Endothelial cell (in vitro differentiated cells): ENCODE results near the gene TRMU. TPM values are rescaled to one million over a fixed set of nuclear protein-coding genes. Genes with fewer than 3 reads are reported as not detected.

Experiments
- DNase-seq: peaks from one replicate; pipeline ENCODE4 v3.0.0; 2021; ENCODE audit warnings: low spot score
- H3K27ac Mint-ChIP-seq: one replicate; pipeline ENCODE4 v1.8.0; 2021; ENCODE audit warnings: mixed read lengths, inconsistent platforms; ENCODE audit not compliant: unreplicated experiment
- H3K27me3 Mint-ChIP-seq: one replicate; pipeline ENCODE4 v1.8.0; 2021; ENCODE audit warnings: mild to moderate bottlenecking, moderate library complexity, mixed read lengths, inconsistent platforms; ENCODE audit not compliant: unreplicated experiment
- H3K36me3 Mint-ChIP-seq: one replicate; pipeline ENCODE4 v1.8.0; 2021; ENCODE audit warnings: mild to moderate bottlenecking, low read depth, mixed read lengths, inconsistent platforms; ENCODE audit not compliant: unreplicated experiment
- H3K4me1 Mint-ChIP-seq: one replicate; pipeline ENCODE4 v1.8.0; 2021; ENCODE audit warnings: mild to moderate bottlenecking, mixed read lengths, inconsistent platforms; ENCODE audit not compliant: unreplicated experiment
- H3K4me3 Mint-ChIP-seq: one replicate; pipeline ENCODE4 v1.8.0; 2021; ENCODE audit warnings: mild to moderate bottlenecking, mixed read lengths, inconsistent platforms; ENCODE audit not compliant: unreplicated experiment
- H3K9me3 Mint-ChIP-seq: one replicate; pipeline ENCODE4 v1.8.0; 2021; ENCODE audit warnings: mixed read lengths, inconsistent platforms; ENCODE audit not compliant: unreplicated experiment
- CTCF ChIP-seq: fragments of 200-600 bp; sonication (generic); IDR thresholded peaks from one replicate; pipeline ENCODE4 v1.5.0; 2021; ENCODE audit warnings: antibody characterized with exemption; ENCODE audit not compliant: unreplicated experiment
- total RNA-seq: library from RNA; stranded (reverse); fragmentation: NEBNext Ultra II Directional; extraction: Animal tissue kit (Norgen Biotek cat#: 25700); gene quantifications from one replicate; pipeline ENCODE4 v1.2.1, GENCODE V29; 2021; ENCODE audit not compliant: unreplicated experiment

Gene TRMU
- total RNA-seq, 1 donor from 2014 or later = 41.5 TPM

- no peak for TF ChIP-seq CTCF
- DNase-seq = peak; percentile 92
- H3K27me3 Mint-ChIP-seq = peaks cover 5% of the 10 kb centered on the region
- peak within 1 kb of the TSS; percentile 93 for H3K4me3 Mint-ChIP-seq
- H3K9me3 Mint-ChIP-seq = no peaks in the 10 kb centered on the region
- peaks cover 13% of the 10 kb centered on the region for H3K4me1 Mint-ChIP-seq
- peaks cover 24% of the 10 kb centered on the region for H3K36me3 Mint-ChIP-seq
- peak within 1 kb of the TSS; percentile 2 for H3K27ac Mint-ChIP-seq
Observed at GRCh38 chr22:46296257-46297150, 39.0 kb upstream of the TRMU start, which contains the start of gene GTSE1. TSS of gene GTSE1 (plus strand) at chr22:46296870. CDS start at chr22:46297401, 531 bp downstream.

DNA sequence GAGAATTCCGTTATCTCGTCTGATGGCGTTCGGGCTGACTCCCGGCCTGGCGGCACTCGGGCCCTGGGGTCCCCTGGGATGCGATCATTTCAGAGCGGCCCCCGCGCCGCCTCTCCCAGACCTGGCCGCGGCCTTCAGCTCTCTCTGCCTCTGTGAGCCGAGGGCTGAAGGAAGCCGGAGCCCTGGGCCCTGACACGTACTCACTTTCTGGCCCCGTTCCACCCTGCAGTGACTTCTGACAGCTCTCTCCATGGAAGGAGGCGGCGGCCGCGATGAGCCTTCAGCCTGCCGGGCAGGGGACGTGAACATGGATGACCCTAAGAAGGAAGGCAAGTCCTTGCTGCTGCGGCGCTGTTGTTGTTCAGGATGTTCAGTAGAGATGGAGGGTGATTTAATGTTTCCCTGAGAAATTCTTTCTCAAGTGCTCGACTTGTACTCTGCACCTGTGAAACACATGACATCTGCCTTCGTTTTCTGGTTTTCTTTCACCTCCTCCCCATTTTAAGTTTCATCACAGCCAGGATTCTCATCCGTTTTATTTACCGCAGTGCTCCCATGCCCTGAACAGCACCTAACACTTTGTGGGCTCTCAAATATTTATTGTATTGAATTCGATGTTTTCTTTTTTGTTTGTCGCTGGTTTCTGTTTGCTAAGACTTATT, 38.2 kb upstream of the TRMU start:
- no peak for TF ChIP-seq CTCF
- Mint-ChIP-seq H3K4me1 (peaks cover 13% of the 10 kb centered on the region), H3K9me3 (no peaks in the 10 kb centered on the region), H3K27me3 (peaks cover 5% of the 10 kb centered on the region), H3K27ac (peak overlapping the region; percentile 2), H3K4me3 (peak overlapping the region; percentile 87), H3K36me3 (peaks cover 21% of the 10 kb centered on the region)
- peak; percentile 35 for DNase-seq

DNA sequence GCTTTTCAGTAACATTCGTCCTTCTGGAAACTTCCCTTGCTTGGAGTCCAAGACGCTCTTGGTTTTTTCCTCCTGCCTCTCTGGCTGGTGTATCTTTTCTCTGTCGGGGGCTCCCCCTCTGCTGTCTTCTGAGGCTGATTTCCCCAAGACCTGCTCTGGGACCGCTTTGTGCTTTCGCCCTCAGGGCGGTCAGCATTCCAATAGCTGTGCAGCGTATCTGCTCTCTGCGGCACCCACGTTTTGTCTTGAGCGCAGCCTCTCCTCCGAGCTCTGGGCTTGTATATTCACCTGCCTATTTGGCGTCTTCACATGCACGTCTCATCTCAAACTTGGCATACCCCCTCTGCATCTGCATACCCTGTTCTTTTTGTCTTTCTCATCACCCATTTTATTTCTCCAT, 36.4 kb upstream of the TRMU start:
- H3K27me3 Mint-ChIP-seq = peaks cover 4% of the 10 kb centered on the region
- no peaks in the 10 kb centered on the region for H3K9me3 Mint-ChIP-seq
- no peak overlapping the region for H3K27ac Mint-ChIP-seq
- no peak for DNase-seq
- peaks cover 12% of the 10 kb centered on the region for H3K36me3 Mint-ChIP-seq
- H3K4me3 Mint-ChIP-seq = peak overlapping the region; percentile 56
- peaks cover 13% of the 10 kb centered on the region for H3K4me1 Mint-ChIP-seq
- TF ChIP-seq CTCF = no peak

DNA sequence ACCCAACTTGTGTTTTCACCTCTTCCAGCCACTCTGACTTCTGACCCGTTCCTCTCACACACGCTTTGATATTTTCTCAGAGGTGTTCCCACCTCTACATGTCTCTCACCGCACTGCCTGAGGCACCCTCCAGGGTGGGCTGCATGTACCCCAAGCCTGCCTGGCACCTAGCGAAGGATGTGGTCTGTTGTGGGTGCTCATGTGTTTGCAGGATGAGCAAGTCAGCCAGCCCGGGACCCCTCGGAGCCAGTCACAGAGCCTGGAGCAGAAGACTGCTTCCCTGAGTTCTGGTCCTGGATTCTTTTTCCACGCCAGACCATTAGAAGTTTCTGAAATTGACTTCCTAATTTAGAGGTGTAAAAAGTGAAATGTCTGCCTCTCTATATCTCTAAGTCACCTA, 35.0 kb upstream of the TRMU start:
- Mint-ChIP-seq H3K27ac (no peak overlapping the region), H3K9me3 (no peaks in the 10 kb centered on the region), H3K4me3 (no peak overlapping the region), H3K36me3 (peaks cover 9% of the 10 kb centered on the region), H3K27me3 (peaks cover 2% of the 10 kb centered on the region), H3K4me1 (peaks cover 12% of the 10 kb centered on the region)
- no peak for TF ChIP-seq CTCF
- no peak for DNase-seq
